Trophoblast cell (in vitro differentiated cells and primary cell): ENCODE results near the gene PAPPA.

ENCODE experiments used
- DNase-seq, 2 donors: peaks; one replicate each; pipeline ENCODE4 v3.0.0-alpha.2; 2016
- H2AFZ ChIP-seq: 2 replicates; pipeline ENCODE4 v1.6.1; 2013; ENCODE audit warnings: low read length, moderate library complexity, mild to moderate bottlenecking; ENCODE audit not compliant: insufficient read depth, poor library complexity
- H2AK5ac ChIP-seq: 2 replicates; pipeline ENCODE4 v1.6.1; 2013; ENCODE audit warnings: mild to moderate bottlenecking, low read length
- H2BK120ac ChIP-seq: 2 replicates; pipeline ENCODE4 v1.6.1; 2013; ENCODE audit warnings: low read length, mild to moderate bottlenecking, moderate library complexity; ENCODE audit not compliant: insufficient read depth, poor library complexity
- H2BK12ac ChIP-seq: 2 replicates; pipeline ENCODE4 v1.6.1; 2013; ENCODE audit warnings: mild to moderate bottlenecking, low read length, moderate library complexity
- H2BK5ac ChIP-seq: 2 replicates; pipeline ENCODE4 v1.6.1; 2013; ENCODE audit warnings: low read length, low read depth, moderate library complexity, mild to moderate bottlenecking; ENCODE audit not compliant: poor library complexity
- H3K14ac ChIP-seq: 2 replicates; pipeline ENCODE4 v1.6.1; 2013; ENCODE audit warnings: mild to moderate bottlenecking, low read length
- H3K18ac ChIP-seq: 2 replicates; pipeline ENCODE4 v1.6.1; 2013; ENCODE audit warnings: mild to moderate bottlenecking, low read length
- H3K23ac ChIP-seq: 2 replicates; pipeline ENCODE4 v1.6.1; 2013; ENCODE audit warnings: low read length
- H3K27ac ChIP-seq: 2 replicates; pipeline ENCODE4 v1.5.1; 2013; ENCODE audit warnings: low read depth, mild to moderate bottlenecking, inconsistent platforms, low read length, moderate library complexity
- H3K27me3 ChIP-seq: 2 replicates; pipeline ENCODE4 v1.6.1; 2013; ENCODE audit warnings: inconsistent platforms, mild to moderate bottlenecking, low read length, moderate library complexity; ENCODE audit not compliant: insufficient read depth
- H3K36me3 ChIP-seq, 2 experiments: 1 replicate in 1 of 2; 2 replicates in 1 of 2; pipeline ENCODE4 v1.6.1; 2013; ENCODE audit warnings: low read length in 2 of 2, mild to moderate bottlenecking in 2 of 2, moderate library complexity in 1 of 2; ENCODE audit not compliant: insufficient read depth in 2 of 2, control insufficient read depth in 1 of 2
- H3K4ac ChIP-seq: 2 replicates; pipeline ENCODE4 v1.6.1; 2013; ENCODE audit warnings: low read depth, mild to moderate bottlenecking, low read length, moderate library complexity
- H3K4me1 ChIP-seq, 2 experiments: 1 replicate in 1 of 2; 2 replicates in 1 of 2; pipeline ENCODE4 v1.6.1; 2013; ENCODE audit warnings: low read length in 2 of 2, mild to moderate bottlenecking in 2 of 2, moderate library complexity in 1 of 2; ENCODE audit not compliant: insufficient read depth in 2 of 2, control insufficient read depth in 1 of 2
- H3K4me2 ChIP-seq: 2 replicates; pipeline ENCODE4 v1.6.1; 2013; ENCODE audit warnings: inconsistent platforms, mild to moderate bottlenecking, low read length, moderate library complexity
- H3K4me3 ChIP-seq: 2 replicates; pipeline ENCODE4 v1.5.1; 2013; ENCODE audit warnings: mild to moderate bottlenecking, low read depth, low read length, inconsistent platforms
- H3K79me1 ChIP-seq: one replicate; pipeline ENCODE4 v1.6.1; 2013; ENCODE audit warnings: low read length
- H3K79me2 ChIP-seq: 2 replicates; pipeline ENCODE4 v1.6.1; 2013; ENCODE audit warnings: low read length, mild to moderate bottlenecking; ENCODE audit not compliant: control insufficient read depth, insufficient read depth, poor library complexity
- H3K9ac ChIP-seq: 2 replicates; pipeline ENCODE4 v1.6.1; 2013; ENCODE audit warnings: mild to moderate bottlenecking, low read length
- H3K9me3 ChIP-seq: 2 replicates; pipeline ENCODE4 v1.6.1; 2013; ENCODE audit warnings: low read depth, mild to moderate bottlenecking, control low read depth, inconsistent platforms, low read length; ENCODE audit not compliant: insufficient read depth
- H4K12ac ChIP-seq: 2 replicates; pipeline ENCODE4 v1.6.1; 2013; ENCODE audit warnings: low read depth, mild to moderate bottlenecking, low read length, moderate library complexity
- H4K8ac ChIP-seq: 2 replicates; pipeline ENCODE4 v1.6.1; 2013; ENCODE audit warnings: low read depth, mild to moderate bottlenecking, low read length, moderate library complexity
- H4K91ac ChIP-seq: one replicate; pipeline ENCODE4 v1.6.1; 2013; ENCODE audit warnings: low read depth, mild to moderate bottlenecking, low read length, moderate library complexity
- WGBS: extraction: QIAGEN DNeasy Blood & Tissue Kit; methylation state at CpG from one replicate; pipeline ENCODE4 v1.1.7; 2013; ENCODE audit warnings: missing lambda C conversion rate; ENCODE audit not compliant: insufficient read length, insufficient coverage; ENCODE audit errors: extremely low coverage; 5-methylcytosine and 5-hydroxymethylcytosine counted together

The PAPPA gene

DNA sequence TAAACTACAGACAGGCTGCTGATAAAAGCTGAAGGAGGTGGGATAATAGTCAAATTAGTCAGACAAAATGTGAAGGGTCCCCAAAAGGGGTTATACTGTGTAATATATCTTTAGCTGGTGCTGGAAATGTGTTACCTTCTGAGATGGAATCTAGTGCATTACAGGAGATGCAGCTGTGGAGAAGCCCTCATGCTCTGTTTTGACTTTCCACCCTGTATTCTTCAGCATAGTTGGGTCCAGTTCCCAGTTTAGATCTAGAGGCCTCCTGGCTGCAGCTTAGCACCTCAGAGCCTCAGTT lies 122.6 kb downstream of the PAPPA start:
- H2AFZ ChIP-seq: no peak overlapping the region
- peaks cover 11% of the 10 kb centered on the region for H3K79me1 ChIP-seq
- H3K4me2 ChIP-seq: no peak overlapping the region
- H3K4ac ChIP-seq: no peak overlapping the region
- H3K23ac ChIP-seq: no peak overlapping the region
- no peak overlapping the region for H3K4me3 ChIP-seq
- H3K36me3 ChIP-seq: no peaks in the 10 kb centered on the region
- no peak overlapping the region for H4K8ac ChIP-seq
- no peak overlapping the region for H3K18ac ChIP-seq
- H2AK5ac ChIP-seq: no peak overlapping the region
- no peak overlapping the region for H2BK12ac ChIP-seq
- H2BK120ac ChIP-seq: no peak overlapping the region
- H3K4me1 ChIP-seq: peaks cover 13 to 22% of the 10 kb centered on the region in 2 experiments
- peak overlapping the region; percentile 18 for H2BK5ac ChIP-seq
- no peak overlapping the region for H3K27ac ChIP-seq
- no peaks in the 10 kb centered on the region for H3K27me3 ChIP-seq
- no peak overlapping the region for H3K9ac ChIP-seq
- H3K14ac ChIP-seq: no peak overlapping the region
- H4K91ac ChIP-seq: peak overlapping the region; percentile 12
- no peaks in the 10 kb centered on the region for H3K79me2 ChIP-seq
- no peaks in the 10 kb centered on the region for H3K9me3 ChIP-seq
- no peak for DNase-seq
- H4K12ac ChIP-seq: no peak overlapping the region

DNA sequence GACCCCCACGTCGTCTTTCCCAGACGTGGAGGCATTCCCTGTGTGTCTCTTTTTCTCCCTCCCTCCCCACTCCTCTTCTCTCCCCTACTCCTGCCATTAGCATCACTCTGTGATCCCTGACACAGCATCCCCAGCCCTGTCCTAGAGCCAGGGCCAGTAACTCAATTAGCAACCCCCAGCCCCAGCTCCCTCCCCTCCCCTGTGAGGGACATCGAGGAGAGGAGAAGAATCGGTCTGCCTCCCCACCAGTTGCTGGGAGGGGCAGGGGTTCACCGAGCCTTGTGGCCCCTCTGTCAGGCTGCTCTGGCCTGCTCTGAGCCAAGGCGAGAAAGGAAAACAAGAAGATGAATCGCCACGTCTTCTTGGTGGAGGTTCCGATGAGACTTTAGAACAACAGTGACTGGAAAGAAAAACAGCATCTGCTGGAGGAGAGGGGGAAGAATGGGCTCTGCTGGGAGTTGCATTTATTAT lies 123.1 kb downstream of the PAPPA start:
- H2BK12ac ChIP-seq: peak overlapping the region; percentile 43
- no peak overlapping the region for H3K23ac ChIP-seq
- H2AK5ac ChIP-seq: no peak overlapping the region
- H4K12ac ChIP-seq: no peak overlapping the region
- H4K91ac ChIP-seq: peak overlapping the region; percentile 43
- no peak overlapping the region for H3K4me3 ChIP-seq
- peak overlapping the region; percentile 53 for H2BK120ac ChIP-seq
- no peak overlapping the region for H3K9ac ChIP-seq
- no peak overlapping the region for H3K18ac ChIP-seq
- H3K4ac ChIP-seq: no peak overlapping the region
- no peaks in the 10 kb centered on the region for H3K27me3 ChIP-seq
- no peak overlapping the region for H2BK5ac ChIP-seq
- peaks cover 13 to 21% of the 10 kb centered on the region in 2 experiments for H3K4me1 ChIP-seq
- no peak for DNase-seq
- H4K8ac ChIP-seq: no peak overlapping the region
- no peaks in the 10 kb centered on the region for H3K79me2 ChIP-seq
- no CpG with 5 or more reads among the region's 10 CpGs for WGBS
- H3K27ac ChIP-seq: no peak overlapping the region
- peaks cover 13% of the 10 kb centered on the region for H3K79me1 ChIP-seq
- no peak overlapping the region for H3K14ac ChIP-seq
- no peak overlapping the region for H3K4me2 ChIP-seq
- no peaks in the 10 kb centered on the region for H3K36me3 ChIP-seq
- H2AFZ ChIP-seq: no peak overlapping the region
- H3K9me3 ChIP-seq: no peaks in the 10 kb centered on the region

DNA sequence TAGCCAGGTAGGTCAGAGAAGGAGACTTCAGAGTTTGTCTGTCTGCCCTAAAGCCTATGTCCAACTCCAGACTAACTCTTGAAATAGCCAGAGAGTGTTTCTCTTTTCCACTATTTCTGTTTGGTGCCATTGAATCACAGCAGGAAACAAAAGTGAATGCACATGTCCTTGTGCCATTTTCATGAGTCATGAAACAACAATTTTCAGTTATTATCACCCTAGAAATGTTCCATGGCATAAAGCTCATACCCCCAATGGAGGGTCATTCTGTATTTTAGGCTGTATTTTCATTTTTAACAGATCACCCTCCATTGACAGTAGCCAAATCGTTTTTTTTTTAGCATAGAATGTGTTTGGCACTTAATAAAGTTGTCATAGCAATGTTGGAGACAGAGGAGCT lies 124.7 kb downstream of the PAPPA start:
- DNase-seq: no peak
- Histone ChIP-seq H3K79me2 (no peaks in the 10 kb centered on the region), H3K4me2 (no peak overlapping the region), H2BK12ac (no peak overlapping the region), H3K9me3 (no peaks in the 10 kb centered on the region), H2BK5ac (no peak overlapping the region), H3K27me3 (no peaks in the 10 kb centered on the region), H2BK120ac (no peak overlapping the region), H4K12ac (no peak overlapping the region), H2AFZ (no peak overlapping the region), H3K23ac (no peak overlapping the region), H3K18ac (no peak overlapping the region), H4K8ac (no peak overlapping the region), H3K4me3 (no peak overlapping the region), H3K4me1 (peaks cover 13 to 18% of the 10 kb centered on the region in 2 experiments), H3K14ac (no peak overlapping the region), H3K9ac (no peak overlapping the region), H2AK5ac (no peak overlapping the region), H3K27ac (no peak overlapping the region), H3K4ac (no peak overlapping the region), H4K91ac (no peak overlapping the region), H3K36me3 (no peaks in the 10 kb centered on the region), H3K79me1 (peaks cover 13% of the 10 kb centered on the region)
- WGBS: no CpG with 5 or more reads among the region's 1 CpG

DNA sequence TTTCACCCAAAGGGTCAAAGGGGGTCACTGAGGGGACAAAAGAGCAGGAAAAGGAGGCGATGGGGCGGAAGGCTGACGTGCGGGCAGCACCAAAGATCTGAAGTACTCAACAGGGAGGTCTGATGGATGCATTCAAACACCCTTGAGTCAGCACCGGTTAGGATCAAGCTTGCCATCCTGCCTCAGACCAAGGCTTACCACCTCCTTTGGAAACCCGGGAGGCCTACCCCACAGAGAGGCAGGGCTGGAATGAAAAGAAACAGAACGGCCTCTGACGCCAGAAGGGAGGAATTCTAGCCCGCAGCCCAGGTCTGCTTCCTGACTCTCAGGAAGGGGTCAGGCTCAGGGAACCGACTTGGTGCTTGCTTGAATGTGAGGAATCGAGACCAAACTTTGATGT lies 125.6 kb downstream of the PAPPA start:
- Histone ChIP-seq H4K12ac (no peak overlapping the region), H3K36me3 (no peaks in the 10 kb centered on the region), H4K91ac (no peak overlapping the region), H3K27me3 (no peaks in the 10 kb centered on the region), H3K23ac (no peak overlapping the region), H3K27ac (peak overlapping the region; percentile 75), H2BK120ac (no peak overlapping the region), H4K8ac (no peak overlapping the region), H2BK5ac (peak overlapping the region; percentile 71), H2AK5ac (no peak overlapping the region), H3K4ac (no peak overlapping the region), H3K79me2 (no peaks in the 10 kb centered on the region), H3K79me1 (peaks cover 13% of the 10 kb centered on the region), H3K4me3 (no peak overlapping the region), H3K4me2 (no peak overlapping the region), H2BK12ac (peak overlapping the region; percentile 37), H3K14ac (no peak overlapping the region), H3K4me1 (peaks cover 13 to 18% of the 10 kb centered on the region in 2 experiments), H3K9ac (no peak overlapping the region), H2AFZ (no peak overlapping the region), H3K18ac (no peak overlapping the region), H3K9me3 (no peaks in the 10 kb centered on the region)
- peak; percentile 84 to 86 for DNase-seq
- no CpG with 5 or more reads among the region's 11 CpGs for WGBS
